Nephron (organoid): ENCODE results near the gene HCFC1R1.

Experiments
- H3K27ac Mint-ChIP-seq, 3 experiments: 2 replicates each; pipeline ENCODE4 v1.8.0; 2020; ENCODE audit warnings: mixed read lengths in 3 of 3, mild to moderate bottlenecking in 2 of 3, moderate library complexity in 1 of 3
- H3K27me3 Mint-ChIP-seq: 2 replicates; pipeline ENCODE4 v1.8.0; 2021; ENCODE audit warnings: low read depth, mild to moderate bottlenecking, moderate library complexity, mixed read lengths
- H3K36me3 Mint-ChIP-seq: 2 replicates; pipeline ENCODE4 v1.8.0; 2020; ENCODE audit warnings: low read depth, mixed read lengths
- H3K4me1 Mint-ChIP-seq: 2 replicates; pipeline ENCODE4 v1.8.0; 2020; ENCODE audit warnings: mixed read lengths
- H3K4me3 Mint-ChIP-seq, 3 experiments: 2 replicates each; pipeline ENCODE4 v1.8.0; 2020; ENCODE audit warnings: mild to moderate bottlenecking in 3 of 3, mixed read lengths in 3 of 3, moderate library complexity in 2 of 3
- H3K9me3 Mint-ChIP-seq: 2 replicates; pipeline ENCODE4 v1.8.0; 2020; ENCODE audit warnings: mixed read lengths
- CTCF ChIP-seq, 3 experiments: fragments of 200-600 bp; sonication (generic); IDR thresholded peaks; one replicate each; pipeline ENCODE4 v1.5.0; 2021; ENCODE audit warnings: antibody characterized with exemption in 3 of 3; ENCODE audit not compliant: unreplicated experiment in 3 of 3

The HCFC1R1 gene

GRCh38 chr16:3036726-3037315, 13.1 kb upstream of the HCFC1R1 start, which contains the start of gene BICDL2:
BICDL2 (minus strand) TSS chr16:3036944; CDS start chr16:3035496, 1,448 bp downstream.
- H3K36me3 Mint-ChIP-seq, result no peaks in the 10 kb centered on the region

GRCh38 chr16:3035972-3036725, 12.4 kb upstream of the HCFC1R1 start:
- Mint-ChIP-seq H3K4me3 (peak overlapping the region in 1 of 3 experiments; percentile 56), H3K27ac (no peak overlapping the region), H3K27me3 (peaks cover 93% of the 10 kb centered on the region), H3K36me3 (no peaks in the 10 kb centered on the region), H3K9me3 (no peaks in the 10 kb centered on the region), H3K4me1 (no peaks in the 10 kb centered on the region)
- no peak for TF ChIP-seq CTCF (IDR thresholded peaks at IDR 0.05; ENCODE audit: unreplicated experiment in 3 of 3)

More at GRCh38 chr16:3036726-3037315, 13.1 kb upstream of the HCFC1R1 start, which contains the start of gene BICDL2:
- no peak for TF ChIP-seq CTCF (IDR thresholded peaks at IDR 0.05; ENCODE audit: unreplicated experiment in 3 of 3)
- Mint-ChIP-seq H3K9me3 (no peaks in the 10 kb centered on the region), H3K4me1 (no peaks in the 10 kb centered on the region), H3K4me3 (peak within 1 kb of the TSS in 1 of 3 experiments; percentile 56), H3K27ac (no peak within 1 kb of the TSS), H3K27me3 (peaks cover 95% of the 10 kb centered on the region)

GRCh38 chr16:3035289-3035971, 11.7 kb upstream of the HCFC1R1 start:
- TF ChIP-seq CTCF (IDR thresholded peaks at IDR 0.05; ENCODE audit: unreplicated experiment in 3 of 3), result no peak
- Mint-ChIP-seq H3K27ac (no peak overlapping the region), H3K4me1 (no peaks in the 10 kb centered on the region), H3K36me3 (no peaks in the 10 kb centered on the region), H3K27me3 (peaks cover 87% of the 10 kb centered on the region), H3K4me3 (peak overlapping the region in 1 of 3 experiments; percentile 56), H3K9me3 (no peaks in the 10 kb centered on the region)

GRCh38 chr16:3032624-3033023, 8.9 kb upstream of the HCFC1R1 start:
- no peaks in the 10 kb centered on the region for H3K36me3 Mint-ChIP-seq
- H3K4me1 Mint-ChIP-seq, result peaks cover 4% of the 10 kb centered on the region
- H3K27ac Mint-ChIP-seq, result no peak overlapping the region
- H3K27me3 Mint-ChIP-seq, result peaks cover 65% of the 10 kb centered on the region
- no peaks in the 10 kb centered on the region for H3K9me3 Mint-ChIP-seq
- no peak overlapping the region for H3K4me3 Mint-ChIP-seq
- TF ChIP-seq CTCF (IDR thresholded peaks at IDR 0.05; ENCODE audit: unreplicated experiment in 3 of 3), result no peak

- peaks cover 9% of the 10 kb centered on the region for H3K36me3 Mint-ChIP-seq
- H3K4me1 Mint-ChIP-seq, result peaks cover 4% of the 10 kb centered on the region
- H3K9me3 Mint-ChIP-seq, result no peaks in the 10 kb centered on the region
- no peak for TF ChIP-seq CTCF (IDR thresholded peaks at IDR 0.05; ENCODE audit: unreplicated experiment in 3 of 3)
- no peak overlapping the region for H3K4me3 Mint-ChIP-seq
- no peak overlapping the region for H3K27ac Mint-ChIP-seq
- H3K27me3 Mint-ChIP-seq, result peaks cover 56% of the 10 kb centered on the region
These were observed 6.8 kb upstream of the HCFC1R1 start for GRCh38 chr16:3030222-3031212.
